Head of caudate nucleus (tissue), 42 donors: ENCODE measurements around the gene GRAP2.
A peak's percentile ranks its signal among the peaks of the same experiment; 100 is the strongest.
"Not testable (repeated sequence)": the region's sequence is repeated elsewhere in the genome, so short reads cannot be mapped to it uniquely, and the experiment has no call there.

Experiments
- DNase-seq, 42 donors: peaks; one replicate each; pipeline versions ENCODE4 v3.0.0 to v3.0.0-alpha.2; 2020 to 2021; ENCODE audit warnings: mixed read lengths in 7 of 42
- intact Hi-C: fragments of 100-400 bp; cut with DNase I; formaldehyde crosslinking; loops from one replicate; pipeline ENCODE4 v1.15.0; 2022

Gene GRAP2

GRCh38 chr22:39980596-39980995 lies 79.7 kb downstream of the GRAP2 start:
- intact Hi-C loops = no loop called here

DNA sequence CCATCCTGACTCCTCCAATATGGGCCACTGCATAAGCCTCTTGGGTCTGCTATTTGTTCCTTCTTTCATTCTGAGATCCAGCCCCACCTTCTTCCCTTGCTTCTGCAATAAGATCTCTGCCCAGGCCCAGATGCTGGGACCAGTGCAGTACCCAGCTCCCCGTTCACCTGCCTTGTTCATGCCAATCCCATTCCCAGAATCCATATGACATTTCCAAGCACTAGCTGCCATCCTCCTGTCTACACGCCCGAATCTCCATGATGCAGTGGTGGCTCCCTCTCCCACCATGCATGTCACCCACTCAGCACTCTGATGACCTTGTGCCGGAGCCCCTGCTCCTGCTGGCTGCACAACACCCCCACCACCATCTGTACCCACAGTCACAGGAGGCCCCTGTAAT lies 82.5 kb downstream of the GRAP2 start:
- intact Hi-C loops = no loop called here
- no peak for DNase-seq

More at GRCh38 chr22:39980596-39980995, 79.7 kb downstream of the GRAP2 start:
- DNase-seq = peak in 12 of 42 donors; percentile 11 to 73 (median 28)

DNA sequence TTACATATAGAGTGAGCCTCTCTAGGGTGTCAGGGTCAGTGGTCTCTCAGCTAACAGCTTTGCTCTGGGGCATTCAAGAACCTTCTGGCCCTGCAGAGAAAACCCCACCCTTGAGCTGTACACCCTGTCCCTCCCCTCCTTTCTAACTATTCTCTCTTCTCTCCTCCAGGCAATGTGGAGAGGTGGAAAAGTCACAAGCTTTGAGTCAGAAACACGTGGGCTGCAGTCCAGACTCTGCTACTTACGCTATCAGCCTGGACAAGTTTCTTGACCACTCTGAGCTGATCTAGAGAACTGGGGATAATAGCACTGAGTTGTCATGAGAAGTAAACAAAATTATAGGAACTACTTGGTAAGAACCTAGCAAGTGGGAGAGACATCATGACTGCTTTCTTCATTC lies 83.1 kb downstream of the GRAP2 start:
- intact Hi-C loops = no loop called here
- no peak for DNase-seq

GRCh38 chr22:39984746-39985145 lies 83.9 kb downstream of the GRAP2 start:
- DNase-seq = no peak
- intact Hi-C loops = no loop called here

- DNase-seq = peak; percentile 46 to 92 (median 73)
- intact Hi-C loops = no loop called here
These were observed 84.6 kb downstream of the GRAP2 start for GRCh38 chr22:39985383-39986035.

- no peak for DNase-seq
- intact Hi-C loops = no loop called here
These were observed 87.7 kb downstream of the GRAP2 start for GRCh38 chr22:39988386-39989114.

DNA sequence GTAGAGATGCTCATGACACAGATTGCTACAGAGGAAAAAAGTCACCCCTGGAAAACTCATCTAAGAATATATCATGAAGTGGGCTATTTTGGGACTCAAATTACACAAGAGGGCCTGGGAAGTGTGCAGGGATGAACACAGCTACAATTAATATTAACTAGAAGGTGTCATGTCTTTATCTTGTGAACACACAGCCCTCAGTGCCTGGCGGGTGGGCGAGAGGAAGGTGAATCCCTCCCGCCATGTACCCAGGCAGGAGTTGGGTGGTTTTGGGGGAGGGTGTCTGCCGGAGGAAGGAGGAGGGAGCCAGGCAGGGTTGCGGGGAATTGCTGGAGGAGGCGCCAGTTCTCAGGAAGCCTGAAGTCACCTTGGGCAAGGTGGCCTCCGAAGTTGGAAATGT lies 88.7 kb downstream of the GRAP2 start:
- intact Hi-C loops = no loop called here
- peak; percentile 17 to 84 (median 58) for DNase-seq

DNA sequence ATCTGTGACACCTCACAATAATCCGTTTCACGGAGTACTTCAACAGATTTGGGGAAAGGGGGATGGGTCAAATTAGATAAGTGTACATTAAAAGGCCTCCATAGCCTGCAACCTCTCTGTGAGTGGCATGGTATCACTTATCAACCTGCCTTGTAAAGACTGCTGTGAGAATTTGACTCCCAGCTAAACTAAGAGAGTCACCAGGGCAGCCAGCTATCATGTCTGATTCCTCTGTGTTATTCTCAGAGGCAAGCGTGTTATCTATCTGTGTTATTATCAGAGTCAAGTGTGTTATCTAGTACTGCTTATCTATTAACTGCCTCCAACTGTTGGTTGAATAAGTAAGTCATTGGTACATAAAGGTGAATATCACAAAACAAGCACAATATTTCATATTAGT lies 89.8 kb downstream of the GRAP2 start:
- intact Hi-C loops = no loop called here
- no peak for DNase-seq

DNA sequence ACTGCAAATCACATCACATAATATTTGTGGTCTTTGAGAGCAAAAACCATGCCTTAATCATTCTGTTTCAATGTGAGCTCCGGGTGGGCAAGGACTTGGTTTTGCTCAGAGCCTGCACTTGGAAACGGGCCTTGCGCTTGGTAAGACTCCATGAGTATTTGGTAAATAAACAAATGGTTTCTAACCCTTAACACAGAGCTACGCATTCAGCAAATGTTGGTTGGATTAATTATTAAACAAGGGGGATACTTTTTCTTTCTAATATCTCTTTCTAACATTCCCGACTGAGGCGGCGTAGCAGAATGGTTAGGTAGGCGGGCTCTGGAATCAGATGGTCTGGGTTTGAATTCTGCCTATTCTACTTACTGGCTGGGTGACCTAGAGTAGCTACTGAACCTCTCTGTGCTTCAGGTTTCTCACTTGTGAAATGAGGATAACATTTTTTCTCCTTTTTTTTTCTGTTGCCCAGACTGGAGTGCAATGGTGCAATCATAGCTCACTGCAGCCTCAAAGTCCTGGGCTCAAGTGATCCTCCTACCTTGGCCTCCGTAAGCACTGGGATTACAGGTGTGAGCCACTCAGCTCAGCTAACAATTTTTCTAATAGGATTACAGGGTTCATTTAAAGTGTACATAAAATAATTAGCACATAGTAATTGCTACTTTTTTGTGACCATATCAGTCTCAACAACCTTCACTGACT lies 90.4 kb downstream of the GRAP2 start:
- intact Hi-C loops = no loop called here
- no peak for DNase-seq

GRCh38 chr22:39992088-39992826 lies 91.4 kb downstream of the GRAP2 start:
- intact Hi-C loops = no loop called here
- DNase-seq = no peak

DNA sequence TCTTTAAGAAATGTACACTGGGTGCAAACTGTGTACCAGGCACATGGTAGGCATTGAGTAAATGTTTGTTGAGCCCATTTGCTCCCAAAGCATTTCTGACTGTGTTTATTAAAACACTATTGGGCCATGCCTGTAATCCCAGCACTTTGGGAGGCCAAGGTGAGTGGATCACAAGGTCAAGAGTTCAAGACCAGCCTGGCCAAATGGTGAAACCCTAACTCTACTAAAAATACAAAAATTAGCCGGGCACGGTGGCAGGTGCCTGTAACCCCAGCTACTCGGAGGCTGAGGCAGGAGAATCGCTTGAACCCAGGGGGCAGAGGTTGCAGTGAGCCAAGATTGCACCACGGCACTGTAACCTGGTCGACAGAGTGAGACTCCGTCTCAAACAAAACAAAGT lies 92.0 kb downstream of the GRAP2 start:
- DNase-seq, intact Hi-C loops: not testable (repeated sequence)

DNA sequence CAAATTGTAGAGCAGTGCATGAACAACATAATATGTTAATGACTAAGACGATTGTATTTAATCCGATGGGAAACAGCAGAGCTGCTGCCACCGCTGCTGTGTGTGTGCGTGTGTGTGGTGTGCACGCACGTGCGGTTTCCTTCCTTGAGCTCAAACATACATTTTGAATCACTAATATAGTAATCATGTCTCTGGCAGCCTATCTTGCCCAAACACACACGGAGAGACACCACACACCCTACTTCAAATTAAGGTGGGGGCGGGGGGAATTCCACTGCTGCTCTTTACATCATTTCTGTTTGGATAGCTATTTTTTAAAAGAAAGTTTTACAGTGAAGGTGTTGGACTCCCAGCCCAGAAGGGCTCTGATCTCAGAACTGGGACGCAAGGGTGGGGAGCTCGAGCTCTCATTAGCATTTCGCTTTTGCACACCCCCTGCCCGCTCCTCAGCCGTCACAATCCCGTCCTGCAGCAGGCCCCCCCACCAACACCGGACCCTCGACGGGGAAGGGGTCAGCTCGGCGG lies 93.2 kb downstream of the GRAP2 start:
- intact Hi-C loops = no loop called here
- DNase-seq = no peak

DNA sequence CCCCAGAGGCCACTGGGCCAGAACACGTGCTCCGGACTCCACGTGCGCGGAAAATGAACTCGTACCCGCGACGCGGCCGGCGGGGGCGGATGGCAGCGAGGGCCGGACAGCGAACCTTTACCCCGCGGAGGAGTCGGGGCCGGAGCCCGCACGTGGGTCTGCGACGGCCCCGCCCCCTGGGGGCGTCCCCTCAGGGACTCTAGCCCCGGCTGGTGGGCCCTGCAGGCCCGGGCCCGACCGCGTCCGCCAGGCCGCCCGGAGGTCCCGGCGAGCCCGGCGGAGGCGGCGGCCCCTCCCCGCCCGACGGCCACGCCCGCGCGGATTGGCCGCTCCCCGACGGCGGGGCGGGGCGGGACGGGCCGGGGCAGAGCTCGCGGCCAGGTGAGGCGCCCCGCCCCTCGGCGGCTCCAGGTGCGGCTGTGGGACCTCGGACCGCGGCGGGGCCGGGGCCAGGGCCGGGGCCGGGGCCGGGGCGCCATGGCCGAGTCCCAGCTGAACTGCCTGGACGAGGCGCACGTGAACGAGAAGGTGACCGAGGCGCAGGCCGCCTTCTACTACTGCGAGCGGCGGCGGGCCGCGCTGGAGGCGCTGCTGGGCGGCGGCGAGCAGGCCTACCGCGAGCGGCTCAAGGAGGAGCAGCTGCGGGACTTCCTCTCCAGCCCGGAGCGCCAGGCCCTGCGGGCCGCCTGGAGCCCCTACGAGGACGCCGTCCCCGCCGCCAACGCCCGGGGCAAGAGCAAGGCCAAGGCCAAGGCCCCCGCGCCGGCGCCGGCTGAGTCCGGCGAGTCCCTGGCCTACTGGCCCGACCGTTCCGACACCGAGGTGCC lies 93.9 kb downstream of the GRAP2 start, which contains the start of gene FAM83F:
FAM83F (plus strand) TSS at position 389 of the 827 bp plus-strand sequence; CDS start at position 478, 89 bp downstream.
- intact Hi-C loops = no loop called here
- no peak for DNase-seq

- no peak for DNase-seq
- intact Hi-C loops = no loop called here
These were observed 94.7 kb downstream of the GRAP2 start for GRCh38 chr22:39995393-39996252.

DNA sequence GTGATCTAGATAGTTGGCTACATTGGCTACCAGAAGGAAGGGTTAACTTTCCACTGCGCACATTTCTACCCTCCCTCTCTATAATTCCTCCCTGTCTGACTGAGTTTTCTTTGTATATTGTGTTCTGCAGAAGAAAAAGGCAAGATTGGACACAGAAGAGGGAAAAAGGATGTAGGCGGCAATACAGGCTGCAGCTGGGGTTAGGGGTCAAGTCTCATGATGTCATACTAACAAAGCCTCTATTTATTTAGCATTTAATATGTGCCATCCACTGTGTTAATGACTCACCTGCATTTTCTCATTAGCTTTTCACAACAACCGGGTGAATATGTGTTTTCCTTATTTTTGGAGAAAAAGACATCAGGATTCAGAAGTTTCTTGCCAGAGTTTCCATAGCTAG lies 95.8 kb downstream of the GRAP2 start:
- no peak for DNase-seq
- intact Hi-C loops = no loop called here

DNA sequence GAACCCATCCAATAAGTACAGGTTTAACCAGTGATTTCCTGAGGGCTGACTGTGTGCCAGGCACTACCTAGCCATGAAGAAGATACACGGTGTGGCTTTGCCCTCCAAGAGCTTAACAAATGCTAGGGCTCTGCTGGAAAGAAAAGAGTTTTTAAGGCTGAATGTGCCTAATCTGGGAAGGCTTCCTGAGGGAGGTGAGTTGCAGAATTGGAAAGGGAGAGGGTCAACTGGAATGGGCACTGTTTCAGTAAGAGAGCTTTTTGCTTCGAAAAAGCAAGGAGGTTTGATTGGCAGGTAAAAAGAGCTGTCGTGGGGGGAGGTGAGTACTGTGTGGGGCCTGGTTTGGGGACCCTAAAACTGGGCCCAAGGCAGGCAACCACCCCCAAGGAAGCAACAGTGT lies 96.5 kb downstream of the GRAP2 start:
- intact Hi-C loops = no loop called here
- DNase-seq = no peak

GRCh38 chr22:39997939-39998726 lies 97.2 kb downstream of the GRAP2 start:
- no peak for DNase-seq
- intact Hi-C loops = no loop called here
